ENCODE results near the gene RBM19. TPM values are rescaled to one million over a fixed set of nuclear protein-coding genes. Genes with fewer than 3 reads are reported as not detected.

RBM19 gene
- total and polyA plus RNA-seq, 2 donors (not counting 1 experiment from before 2014, with no cell fraction given): 10.5 to 16.5 TPM

- no peak overlapping the region for H2AFZ ChIP-seq (ENCODE audit: low read length)
- H3K27me3 ChIP-seq (ENCODE audit: control insufficient read depth, insufficient read depth, low read length): no peaks in the 10 kb centered on the region
- DNase-seq (ENCODE audit: low read depth in 2 of 2): no peak
- H3K9me3 ChIP-seq (ENCODE audit: control insufficient read depth, insufficient read depth, low read depth, low read length): no peaks in the 10 kb centered on the region
- H4K20me1 ChIP-seq (ENCODE audit: control insufficient read depth, extremely low read depth, insufficient read depth, low read length): no peaks in the 10 kb centered on the region
- H3K9ac ChIP-seq (ENCODE audit: insufficient read depth, low read length): no peak overlapping the region
- TF ChIP-seq EZH2 (IDR thresholded peaks at IDR 0.05; ENCODE audit: low read length, missing control alignments) (no peak), CTCF (conservative IDR thresholded peaks at IDR 0.05 in 1 of 2, IDR thresholded peaks at IDR 0.05 in 1 of 2; ENCODE audit: low read depth in 1 of 2, low read length in 2 of 2) (no peak)
- no peaks in the 10 kb centered on the region for H3K4me1 ChIP-seq (ENCODE audit: control insufficient read depth, extremely low read depth, insufficient read depth, low read length)
- no peak overlapping the region for H3K27ac ChIP-seq (ENCODE audit: insufficient read depth, low read length)
- no peaks in the 10 kb centered on the region for H3K79me2 ChIP-seq (ENCODE audit: control insufficient read depth, insufficient read depth, low read length)
- H3K36me3 ChIP-seq (ENCODE audit: control insufficient read depth, insufficient read depth, low read length): no peaks in the 10 kb centered on the region
- no peak overlapping the region for H3K4me3 ChIP-seq (replicated peaks in 1 of 4; ENCODE audit: control extremely low read depth in 1 of 4, insufficient read depth in 1 of 4, low read depth in 3 of 4, low read length in 4 of 4)
- H3K4me2 ChIP-seq (ENCODE audit: extremely low read depth, insufficient read depth, low read length): no peak overlapping the region
Observed at GRCh38 chr12:113769305-113769704, 196.8 kb downstream of the RBM19 start.

GRCh38 chr12:113768850-113769249, 197.3 kb downstream of the RBM19 start:
- Histone ChIP-seq H3K79me2 (ENCODE audit: control insufficient read depth, insufficient read depth, low read length) (no peaks in the 10 kb centered on the region), H3K9ac (ENCODE audit: insufficient read depth, low read length) (no peak overlapping the region), H3K27ac (ENCODE audit: insufficient read depth, low read length) (no peak overlapping the region), H3K4me1 (ENCODE audit: control insufficient read depth, extremely low read depth, insufficient read depth, low read length) (no peaks in the 10 kb centered on the region), H3K4me3 (replicated peaks in 1 of 4; ENCODE audit: control extremely low read depth in 1 of 4, insufficient read depth in 1 of 4, low read depth in 3 of 4, low read length in 4 of 4) (no peak overlapping the region), H3K36me3 (ENCODE audit: control insufficient read depth, insufficient read depth, low read length) (no peaks in the 10 kb centered on the region), H3K27me3 (ENCODE audit: control insufficient read depth, insufficient read depth, low read length) (no peaks in the 10 kb centered on the region), H3K9me3 (ENCODE audit: control insufficient read depth, insufficient read depth, low read depth, low read length) (no peaks in the 10 kb centered on the region), H3K4me2 (ENCODE audit: extremely low read depth, insufficient read depth, low read length) (no peak overlapping the region), H4K20me1 (ENCODE audit: control insufficient read depth, extremely low read depth, insufficient read depth, low read length) (no peaks in the 10 kb centered on the region), H2AFZ (ENCODE audit: low read length) (no peak overlapping the region)
- TF ChIP-seq EZH2 (IDR thresholded peaks at IDR 0.05; ENCODE audit: low read length, missing control alignments) (no peak), CTCF (conservative IDR thresholded peaks at IDR 0.05 in 1 of 2, IDR thresholded peaks at IDR 0.05 in 1 of 2; ENCODE audit: low read depth in 1 of 2, low read length in 2 of 2) (no peak)
- DNase-seq (ENCODE audit: low read depth in 2 of 2): no peak

GRCh38 chr12:113766879-113767878, 198.9 kb downstream of the RBM19 start:
- H3K9me3 ChIP-seq (ENCODE audit: control insufficient read depth, insufficient read depth, low read depth, low read length): no peaks in the 10 kb centered on the region
- H3K9ac ChIP-seq (ENCODE audit: insufficient read depth, low read length): no peak overlapping the region
- H4K20me1 ChIP-seq (ENCODE audit: control insufficient read depth, extremely low read depth, insufficient read depth, low read length): no peaks in the 10 kb centered on the region
- no peak overlapping the region for H2AFZ ChIP-seq (ENCODE audit: low read length)
- H3K4me3 ChIP-seq (replicated peaks in 1 of 4; ENCODE audit: control extremely low read depth in 1 of 4, insufficient read depth in 1 of 4, low read depth in 3 of 4, low read length in 4 of 4): no peak overlapping the region
- no peak overlapping the region for H3K4me2 ChIP-seq (ENCODE audit: extremely low read depth, insufficient read depth, low read length)
- peaks cover 3% of the 10 kb centered on the region for H3K27me3 ChIP-seq (ENCODE audit: control insufficient read depth, insufficient read depth, low read length)
- no peak for TF ChIP-seq CTCF (conservative IDR thresholded peaks at IDR 0.05 in 1 of 2, IDR thresholded peaks at IDR 0.05 in 1 of 2; ENCODE audit: low read depth in 1 of 2, low read length in 2 of 2)
- TF ChIP-seq EZH2 (IDR thresholded peaks at IDR 0.05; ENCODE audit: low read length, missing control alignments): no peak
- no peaks in the 10 kb centered on the region for H3K4me1 ChIP-seq (ENCODE audit: control insufficient read depth, extremely low read depth, insufficient read depth, low read length)
- H3K79me2 ChIP-seq (ENCODE audit: control insufficient read depth, insufficient read depth, low read length): no peaks in the 10 kb centered on the region
- DNase-seq (ENCODE audit: low read depth in 2 of 2): peak; percentile 36 to 93
- H3K27ac ChIP-seq (ENCODE audit: insufficient read depth, low read length): no peak overlapping the region
- no peaks in the 10 kb centered on the region for H3K36me3 ChIP-seq (ENCODE audit: control insufficient read depth, insufficient read depth, low read length)
